ENCODE results near the gene RPS6KL1.
"Not testable (repeated sequence)": the region's sequence is repeated elsewhere in the genome, so short reads cannot be mapped to it uniquely, and the experiment has no call there.

Gene RPS6KL1

DNA sequence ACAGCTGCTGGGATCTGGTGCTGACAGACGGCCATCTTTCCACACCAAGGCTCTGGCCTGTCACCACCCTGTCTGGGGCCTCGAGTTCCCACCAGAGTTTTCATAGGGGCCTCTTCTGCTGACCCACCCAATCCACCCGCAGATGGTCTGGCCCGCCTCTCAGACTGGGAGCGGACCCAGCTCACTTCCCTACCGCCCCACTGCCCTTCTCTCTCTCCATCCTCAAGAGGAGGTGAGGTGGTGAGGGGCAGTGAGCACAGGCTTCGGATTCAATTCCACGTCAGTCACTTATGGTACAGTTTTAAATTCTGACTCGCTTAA is 12.3 kb upstream of the RPS6KL1 start:
- H3K9me3 Mint-ChIP-seq = peaks cover 9% of the 10 kb centered on the region
- H3K27me3 Mint-ChIP-seq = peaks cover 4% of the 10 kb centered on the region
- no peak overlapping the region for H3K27ac Mint-ChIP-seq
- intact Hi-C loops (cut with micrococcal nuclease) = no loop called here
- H3K4me1 Mint-ChIP-seq (ENCODE audit: low read depth) = peaks cover 69% of the 10 kb centered on the region
- H3K4me3 Mint-ChIP-seq = no peak overlapping the region
- H3K36me3 Mint-ChIP-seq (ENCODE audit: low read depth) = no peaks in the 10 kb centered on the region

DNA sequence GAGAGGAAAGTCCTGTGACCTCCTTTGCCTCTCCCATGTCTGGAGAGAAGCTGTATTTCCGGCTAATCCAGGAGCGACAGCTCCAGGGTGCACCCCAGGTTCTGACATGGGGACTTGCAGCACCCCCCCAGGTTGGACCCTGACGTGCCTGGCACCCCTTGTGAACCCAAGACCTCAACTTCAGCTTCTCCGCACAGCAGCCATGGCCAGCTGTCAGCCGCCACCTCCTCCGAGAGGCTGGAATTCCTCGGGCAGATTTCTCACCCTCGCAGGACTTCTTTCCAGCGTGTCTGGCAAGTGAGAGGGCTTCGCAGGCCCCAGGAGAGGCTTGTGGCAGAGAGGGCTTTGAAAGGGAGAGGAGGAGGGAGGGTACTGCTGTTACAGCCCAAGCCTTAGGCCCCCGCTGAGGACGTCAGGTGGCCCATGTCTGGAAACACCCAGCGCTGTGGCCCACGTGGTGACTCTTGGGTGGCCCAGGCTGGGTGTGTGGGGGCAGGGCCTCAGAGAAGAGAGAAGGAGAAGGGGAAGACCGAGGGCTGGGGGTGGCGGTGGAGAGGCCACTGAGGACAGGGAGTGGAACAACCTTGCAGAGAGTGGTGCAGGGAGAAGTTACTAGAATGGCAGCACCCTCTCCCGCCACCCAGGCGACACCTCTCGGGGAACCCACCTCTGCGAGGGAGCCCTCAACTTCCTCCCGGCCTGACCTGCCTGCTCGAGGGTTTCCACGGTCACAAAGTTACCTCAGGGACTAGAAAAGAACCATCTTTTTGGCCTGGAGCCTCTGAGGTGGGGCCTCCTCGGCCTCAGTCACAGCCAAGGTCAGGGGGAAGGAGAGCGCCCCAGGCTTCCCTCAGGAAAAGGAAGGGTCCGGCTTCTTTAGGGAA is 11.7 kb upstream of the RPS6KL1 start:
- no peaks in the 10 kb centered on the region for H3K36me3 Mint-ChIP-seq (ENCODE audit: low read depth)
- intact Hi-C loops (cut with micrococcal nuclease) = no loop called here
- peaks cover 63% of the 10 kb centered on the region for H3K4me1 Mint-ChIP-seq (ENCODE audit: low read depth)
- no peak overlapping the region for H3K4me3 Mint-ChIP-seq
- peak overlapping the region; percentile 47 for H3K27ac Mint-ChIP-seq
- peaks cover 4% of the 10 kb centered on the region for H3K27me3 Mint-ChIP-seq
- peaks cover 9% of the 10 kb centered on the region for H3K9me3 Mint-ChIP-seq

DNA sequence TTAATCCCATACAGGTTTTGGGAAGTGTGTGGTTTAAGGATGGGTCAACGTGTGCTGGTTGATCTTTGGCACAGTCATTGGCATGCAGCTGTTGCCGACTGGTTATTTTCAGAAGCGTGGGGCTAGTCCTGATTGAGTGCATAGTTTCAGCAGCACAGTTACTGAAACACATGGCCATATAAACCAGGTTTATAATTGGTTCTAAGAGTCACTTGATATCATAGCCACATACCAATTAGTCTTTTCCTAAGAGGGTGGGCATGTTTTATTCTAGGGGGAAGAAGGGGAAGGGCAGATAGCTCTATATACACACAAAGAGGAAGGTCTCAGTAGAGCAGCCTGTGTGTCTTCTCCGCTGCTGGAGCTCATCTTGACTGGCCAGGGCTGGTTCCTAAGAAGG is 11.0 kb upstream of the RPS6KL1 start:
- Mint-ChIP-seq H3K27me3 (peaks cover 4% of the 10 kb centered on the region), H3K36me3 (ENCODE audit: low read depth) (no peaks in the 10 kb centered on the region)

DNA sequence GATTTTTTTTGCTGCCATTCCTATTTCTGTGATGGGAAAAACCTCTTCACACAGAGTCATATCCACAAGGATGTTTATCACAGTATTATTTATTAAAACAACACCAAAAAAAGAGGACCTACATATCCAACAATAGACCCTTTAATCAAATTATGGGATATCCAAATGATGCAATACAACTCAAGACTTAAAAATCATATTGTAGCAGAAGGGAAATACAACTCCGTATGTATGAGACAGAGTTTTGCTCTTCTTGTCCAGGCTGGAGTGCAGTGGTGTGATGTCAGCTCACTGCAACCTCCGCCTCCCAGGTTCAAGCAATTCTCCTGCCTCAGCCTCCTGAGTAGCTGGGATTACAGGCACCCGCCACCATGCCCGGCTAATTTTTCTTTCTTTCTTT is 9.9 kb upstream of the RPS6KL1 start:
- H3K9me3 Mint-ChIP-seq; H3K4me3 Mint-ChIP-seq; H3K36me3 Mint-ChIP-seq (ENCODE audit: low read depth); H3K27me3 Mint-ChIP-seq; intact Hi-C loops (cut with micrococcal nuclease): not testable (repeated sequence)
- Mint-ChIP-seq H3K27ac (peak overlapping the region; percentile 58), H3K4me1 (ENCODE audit: low read depth) (peaks cover 45% of the 10 kb centered on the region)

More for the DNA sequence above, 11.0 kb upstream of the RPS6KL1 start:
- Mint-ChIP-seq H3K4me1 (ENCODE audit: low read depth) (peaks cover 56% of the 10 kb centered on the region), H3K27ac (peak overlapping the region; percentile 47), H3K4me3 (no peak overlapping the region), H3K9me3 (peaks cover 9% of the 10 kb centered on the region)
- intact Hi-C loops (cut with micrococcal nuclease) = no loop called here

DNA sequence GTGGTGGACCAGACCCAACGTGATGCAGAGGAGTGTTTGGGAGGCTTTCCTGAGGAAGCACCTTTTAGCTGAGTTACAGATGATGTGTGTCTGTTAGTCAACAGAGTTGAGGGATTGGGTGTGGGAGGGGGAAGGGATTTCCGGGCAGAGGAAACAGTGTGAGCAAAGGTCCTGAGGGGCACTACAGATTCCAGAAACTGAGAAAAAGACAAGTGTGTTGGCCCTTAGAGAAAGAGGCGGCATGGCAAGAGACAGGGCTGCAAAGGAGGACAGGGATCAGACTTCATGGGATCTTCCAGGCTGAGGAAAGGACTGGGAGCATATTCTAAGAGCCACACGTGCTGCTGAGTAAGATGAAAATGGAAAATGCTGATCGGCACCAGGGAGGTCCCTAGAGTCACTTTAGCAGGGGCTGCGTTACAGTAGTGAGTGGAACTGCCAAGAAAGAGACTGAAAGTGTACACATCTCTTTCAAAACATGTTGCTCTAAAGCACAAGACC is 9.4 kb upstream of the RPS6KL1 start:
- no peaks in the 10 kb centered on the region for H3K36me3 Mint-ChIP-seq (ENCODE audit: low read depth)
- H3K9me3 Mint-ChIP-seq = no peaks in the 10 kb centered on the region
- no peak overlapping the region for H3K4me3 Mint-ChIP-seq

DNA sequence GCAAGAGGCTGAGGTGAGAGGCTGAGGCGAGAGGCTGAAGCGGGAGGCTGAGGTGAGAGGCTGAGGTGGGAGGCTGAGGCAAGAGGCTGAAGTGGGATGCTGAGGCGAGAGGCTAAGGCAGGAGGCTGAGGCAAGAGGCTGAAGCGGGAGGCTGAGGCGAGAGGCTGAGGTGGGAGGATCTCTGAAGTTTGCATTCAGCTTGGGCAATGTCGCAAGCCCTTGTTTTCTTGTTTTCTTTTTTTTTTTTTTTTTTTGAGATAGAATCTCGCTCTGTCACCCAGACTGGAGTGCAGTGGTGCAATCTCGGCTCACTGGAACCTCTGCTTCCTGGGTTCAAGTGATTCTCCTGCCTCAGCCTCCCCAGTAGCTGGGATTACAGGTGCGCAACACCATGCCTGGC is 8.7 kb upstream of the RPS6KL1 start:
- H3K27ac Mint-ChIP-seq; H3K4me3 Mint-ChIP-seq; intact Hi-C loops (cut with micrococcal nuclease); H3K9me3 Mint-ChIP-seq; H3K36me3 Mint-ChIP-seq (ENCODE audit: low read depth); H3K27me3 Mint-ChIP-seq: not testable (repeated sequence)
- peaks cover 34% of the 10 kb centered on the region for H3K4me1 Mint-ChIP-seq (ENCODE audit: low read depth)

More for the DNA sequence above, 9.4 kb upstream of the RPS6KL1 start:
- Mint-ChIP-seq H3K27ac (peak overlapping the region; percentile 58), H3K4me1 (ENCODE audit: low read depth) (peaks cover 40% of the 10 kb centered on the region), H3K27me3 (peaks cover 4% of the 10 kb centered on the region)
- intact Hi-C loops (cut with micrococcal nuclease) = no loop called here

DNA sequence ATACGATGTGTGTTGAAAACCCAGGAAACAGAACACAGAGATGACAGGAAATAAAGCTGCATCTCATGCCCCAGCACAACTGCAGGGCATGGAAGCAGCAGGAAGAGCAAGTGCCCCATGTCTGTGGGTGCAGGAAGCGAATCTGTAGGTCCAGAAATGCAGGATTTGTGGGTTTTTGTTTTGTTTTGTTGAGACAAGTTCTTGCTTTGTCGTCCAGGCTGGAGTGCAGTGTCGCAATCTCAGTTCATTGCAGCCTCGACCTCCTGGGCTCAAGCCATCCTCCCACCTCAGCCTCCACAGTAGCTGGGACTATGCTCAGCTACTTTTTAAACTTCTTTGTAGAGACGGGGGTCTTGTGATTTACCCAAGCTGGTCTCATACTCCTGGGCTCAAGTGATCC is 6.2 kb upstream of the RPS6KL1 start:
- intact Hi-C loops (cut with micrococcal nuclease) = no loop called here
- H3K27ac Mint-ChIP-seq = no peak overlapping the region
- no peaks in the 10 kb centered on the region for H3K36me3 Mint-ChIP-seq (ENCODE audit: low read depth)
- H3K9me3 Mint-ChIP-seq = no peaks in the 10 kb centered on the region
- H3K4me3 Mint-ChIP-seq = no peak overlapping the region
- H3K4me1 Mint-ChIP-seq (ENCODE audit: low read depth) = peaks cover 16% of the 10 kb centered on the region
- peaks cover 8% of the 10 kb centered on the region for H3K27me3 Mint-ChIP-seq

DNA sequence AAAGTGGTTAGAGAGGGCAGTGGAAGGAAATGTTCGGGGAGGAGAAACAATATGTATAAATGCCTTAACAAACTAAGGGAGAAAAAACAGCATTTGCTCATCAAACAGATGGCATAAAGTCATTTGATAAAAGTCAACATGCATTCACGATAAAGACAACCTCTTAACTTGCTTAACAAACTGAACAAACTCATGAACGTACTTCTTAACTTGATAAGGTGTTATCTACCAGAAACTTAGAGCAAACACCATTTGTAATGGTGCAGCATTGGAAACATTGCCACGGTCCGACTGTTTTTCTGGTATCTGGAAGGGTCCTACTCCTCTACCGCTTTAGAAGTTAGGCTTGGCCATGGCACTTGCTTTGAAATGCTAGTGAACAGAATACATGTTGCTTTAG is 4.2 kb upstream of the RPS6KL1 start:
- no peaks in the 10 kb centered on the region for H3K36me3 Mint-ChIP-seq (ENCODE audit: low read depth)
- no peak overlapping the region for H3K27ac Mint-ChIP-seq
- no peak overlapping the region for H3K4me3 Mint-ChIP-seq
- H3K9me3 Mint-ChIP-seq = no peaks in the 10 kb centered on the region
- H3K4me1 Mint-ChIP-seq (ENCODE audit: low read depth) = peaks cover 1% of the 10 kb centered on the region
- intact Hi-C loops (cut with micrococcal nuclease) = no loop called here
- H3K27me3 Mint-ChIP-seq = peaks cover 20% of the 10 kb centered on the region

DNA sequence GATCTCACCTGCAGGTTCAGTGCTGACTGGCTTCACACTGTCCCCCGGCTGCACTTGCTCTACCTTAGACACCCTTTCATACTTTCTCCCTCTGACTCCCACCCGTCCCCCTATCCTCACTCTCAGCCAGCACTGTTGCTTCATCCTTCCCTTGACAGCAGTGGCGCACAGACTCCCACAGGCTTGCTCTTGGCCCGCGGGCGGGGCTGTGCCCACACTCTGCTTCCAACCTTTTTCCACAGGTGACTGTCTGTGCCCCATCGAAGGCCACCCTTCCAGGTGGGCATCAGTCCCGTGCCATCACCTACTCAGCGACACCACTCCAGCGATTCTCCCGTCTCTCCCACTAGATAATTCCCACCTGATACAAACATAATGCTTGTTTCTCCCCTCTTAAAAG is 1.0 kb upstream of the RPS6KL1 start:
- no peak overlapping the region for H3K27ac Mint-ChIP-seq

DNA sequence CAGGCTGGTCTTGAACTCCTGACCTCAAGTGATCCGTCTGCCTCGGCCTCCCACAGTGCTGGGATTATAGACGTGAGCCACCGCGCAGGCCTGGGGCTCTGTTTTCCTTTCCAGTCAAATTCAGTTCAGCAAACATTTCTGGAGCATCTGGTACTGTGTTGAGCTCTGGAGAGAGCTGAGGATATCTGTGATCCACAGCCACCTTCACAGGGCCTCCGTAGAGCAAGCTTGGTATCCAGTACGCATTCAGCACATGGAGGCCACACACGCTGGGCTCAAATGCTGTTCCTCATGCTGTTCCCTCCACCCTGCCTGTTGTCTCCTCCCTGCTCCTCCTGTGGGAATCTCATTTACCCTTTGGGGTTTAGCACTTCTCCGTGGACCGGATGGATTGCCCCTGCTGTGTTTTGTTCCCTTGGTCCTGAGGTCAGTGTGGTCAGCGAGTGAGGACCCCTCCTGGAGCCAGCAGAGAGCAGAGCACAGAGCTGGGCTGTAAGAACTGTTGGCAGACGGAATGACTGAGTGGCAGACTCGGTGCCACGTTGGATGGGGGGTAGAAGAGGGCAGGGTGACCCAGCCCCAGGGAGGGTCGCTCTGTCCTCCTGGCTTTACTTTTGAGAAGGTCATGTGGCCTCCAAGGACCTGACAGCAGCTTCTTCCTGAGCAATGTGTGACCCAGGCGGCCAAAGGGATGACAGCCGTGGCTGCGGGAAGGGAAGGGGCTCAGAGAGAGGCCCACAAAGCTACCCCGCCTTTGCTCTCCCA is 891 bp downstream of the RPS6KL1 start:
- peaks cover 16% of the 10 kb centered on the region for H3K4me1 Mint-ChIP-seq (ENCODE audit: low read depth)
- H3K9me3 Mint-ChIP-seq = no peaks in the 10 kb centered on the region
- no peak overlapping the region for H3K27ac Mint-ChIP-seq
- no peaks in the 10 kb centered on the region for H3K36me3 Mint-ChIP-seq (ENCODE audit: low read depth)
- H3K4me3 Mint-ChIP-seq = peak overlapping the region; percentile 55
- intact Hi-C loops (cut with micrococcal nuclease) = no loop called here
- H3K27me3 Mint-ChIP-seq = peaks cover 22% of the 10 kb centered on the region

More for the DNA sequence above, 1.0 kb upstream of the RPS6KL1 start:
- peaks cover 12% of the 10 kb centered on the region for H3K4me1 Mint-ChIP-seq (ENCODE audit: low read depth)
- intact Hi-C loops (cut with micrococcal nuclease) = no loop called here
- H3K9me3 Mint-ChIP-seq = no peaks in the 10 kb centered on the region
- peaks cover 22% of the 10 kb centered on the region for H3K27me3 Mint-ChIP-seq
- H3K4me3 Mint-ChIP-seq = no peak overlapping the region
- no peaks in the 10 kb centered on the region for H3K36me3 Mint-ChIP-seq (ENCODE audit: low read depth)

DNA sequence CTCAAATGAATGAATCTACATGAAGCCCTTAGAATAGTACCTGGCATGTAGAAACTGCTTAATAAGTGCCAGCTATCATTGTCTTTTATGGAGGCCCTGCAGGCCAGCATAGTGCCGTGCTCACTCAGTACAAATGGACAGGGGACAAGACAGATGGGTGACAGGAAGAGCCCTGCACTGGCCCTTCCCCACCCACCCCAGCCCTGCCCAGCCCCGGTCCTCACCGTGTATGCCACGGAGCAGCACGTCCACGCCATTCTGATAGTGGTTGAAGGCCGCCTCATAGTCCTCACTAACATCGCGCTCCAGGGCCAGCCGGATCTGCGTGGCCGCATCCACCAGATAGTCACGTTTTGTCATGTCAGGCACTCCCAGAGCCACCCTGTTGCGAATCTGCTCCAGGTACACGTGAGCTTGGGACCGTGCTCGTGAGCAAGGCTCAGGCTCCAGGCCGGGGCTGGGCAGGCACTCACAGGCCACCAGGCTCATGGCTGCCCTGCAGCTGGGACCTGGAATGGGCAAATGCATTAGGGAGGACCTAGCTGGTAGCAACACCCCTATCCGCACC is 1.9 kb downstream of the RPS6KL1 start:
- H3K4me3 Mint-ChIP-seq = no peak overlapping the region
- intact Hi-C loops (cut with micrococcal nuclease) = no loop called here
- no peaks in the 10 kb centered on the region for H3K9me3 Mint-ChIP-seq
- peaks cover 16% of the 10 kb centered on the region for H3K4me1 Mint-ChIP-seq (ENCODE audit: low read depth)
- no peaks in the 10 kb centered on the region for H3K36me3 Mint-ChIP-seq (ENCODE audit: low read depth)
- peaks cover 22% of the 10 kb centered on the region for H3K27me3 Mint-ChIP-seq
- H3K27ac Mint-ChIP-seq = no peak overlapping the region

DNA sequence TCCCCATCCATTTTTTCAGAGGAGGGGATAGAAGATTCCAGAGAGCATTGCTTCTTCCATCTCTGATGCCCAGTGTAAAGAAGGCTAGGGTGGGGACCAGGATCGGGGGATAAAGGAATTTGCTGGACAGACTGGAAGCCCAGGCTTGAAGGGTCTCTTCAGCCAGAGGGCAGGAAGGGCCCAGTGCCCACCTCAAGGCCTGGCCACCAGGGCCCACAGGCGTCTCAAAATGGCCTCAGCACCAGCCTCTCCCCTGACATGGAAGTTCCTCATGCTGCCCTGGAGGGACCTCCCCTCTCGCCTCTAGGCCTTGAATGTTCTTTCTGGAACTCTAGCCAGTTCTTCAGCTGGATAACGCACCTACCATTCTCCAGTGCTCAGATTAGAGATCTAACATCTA is 2.8 kb downstream of the RPS6KL1 start:
- Mint-ChIP-seq H3K27ac (peak overlapping the region; percentile 28), H3K27me3 (peaks cover 18% of the 10 kb centered on the region), H3K36me3 (ENCODE audit: low read depth) (no peaks in the 10 kb centered on the region), H3K4me3 (no peak overlapping the region), H3K4me1 (ENCODE audit: low read depth) (peaks cover 16% of the 10 kb centered on the region), H3K9me3 (no peaks in the 10 kb centered on the region)
- intact Hi-C loops (cut with micrococcal nuclease) = no loop called here

DNA sequence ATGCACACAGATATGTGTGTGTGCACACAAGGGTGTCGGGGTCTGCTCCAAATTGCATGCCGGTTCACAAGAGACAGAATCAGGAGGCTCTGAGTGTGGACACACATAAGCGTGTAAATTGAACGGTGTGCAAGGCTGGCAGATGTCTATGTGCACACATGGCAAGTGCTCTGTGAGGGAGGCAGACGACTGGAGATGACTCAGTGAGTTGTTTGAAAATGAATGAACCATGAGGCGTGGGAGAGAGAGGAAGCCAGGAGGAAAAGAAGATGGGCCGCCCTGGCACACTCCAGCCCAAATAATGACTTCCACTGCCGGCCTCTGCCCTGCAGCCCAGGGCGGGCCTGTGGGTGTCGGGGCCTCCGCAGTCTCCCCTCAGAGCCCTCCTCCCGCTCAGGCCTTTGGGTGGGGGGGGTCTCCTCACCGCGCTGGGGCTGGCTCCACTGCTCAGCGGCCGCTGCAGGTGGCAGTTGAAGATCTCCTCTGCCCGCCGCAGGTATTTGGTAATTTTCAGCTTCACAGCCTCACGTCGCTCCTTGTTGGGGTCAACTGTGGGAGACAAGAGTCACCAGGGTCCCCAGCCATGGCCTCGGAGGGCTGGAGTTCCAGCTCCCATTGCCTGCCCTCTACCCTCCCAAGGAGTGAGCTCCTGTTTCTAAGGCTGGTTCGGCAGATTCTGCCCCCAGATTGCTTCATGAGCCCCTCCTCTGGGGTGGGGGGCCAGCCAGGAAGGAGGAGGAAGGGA is 3.5 kb downstream of the RPS6KL1 start:
- H3K4me3 Mint-ChIP-seq = no peak overlapping the region
- no peaks in the 10 kb centered on the region for H3K9me3 Mint-ChIP-seq
- H3K36me3 Mint-ChIP-seq (ENCODE audit: low read depth) = no peaks in the 10 kb centered on the region
- no peak overlapping the region for H3K27ac Mint-ChIP-seq
- peaks cover 16% of the 10 kb centered on the region for H3K4me1 Mint-ChIP-seq (ENCODE audit: low read depth)
- peaks cover 18% of the 10 kb centered on the region for H3K27me3 Mint-ChIP-seq
- intact Hi-C loops (cut with micrococcal nuclease) = no loop called here
